Adipose tissue (tissue), 3 donors: Measurements from ENCODE around the gene SYNDIG1. TPM values are rescaled to one million over a fixed set of nuclear protein-coding genes. Genes with fewer than 3 reads are reported as not detected.

Source experiments
- H3K27ac ChIP-seq: one replicate; pipeline ENCODE4 v1.5.1; 2013; ENCODE audit warnings: low read depth, low read length
- WGBS, 3 donors: extraction: QIAGEN DNeasy Blood & Tissue Kit; methylation state at CpG; one replicate each; pipeline ENCODE4 v1.1.7; 2013; 5-methylcytosine and 5-hydroxymethylcytosine counted together
- polyA plus RNA-seq, 3 donors: library from polyadenylated mRNA; stranded (reverse); fragments of 200-250 nt; gene quantifications; one replicate each; pipeline ENCODE4 v1.2.3, GENCODE V29; 2013
- donor health status: healthy with polysubstance abuse.
- donor health status: Bipolar disorder and iron deficiency.
- donor health status: healthy.

SYNDIG1 gene
- polyA plus RNA-seq, 3 donors, result 0.07 to 0.10 TPM; not detected in 1

DNA sequence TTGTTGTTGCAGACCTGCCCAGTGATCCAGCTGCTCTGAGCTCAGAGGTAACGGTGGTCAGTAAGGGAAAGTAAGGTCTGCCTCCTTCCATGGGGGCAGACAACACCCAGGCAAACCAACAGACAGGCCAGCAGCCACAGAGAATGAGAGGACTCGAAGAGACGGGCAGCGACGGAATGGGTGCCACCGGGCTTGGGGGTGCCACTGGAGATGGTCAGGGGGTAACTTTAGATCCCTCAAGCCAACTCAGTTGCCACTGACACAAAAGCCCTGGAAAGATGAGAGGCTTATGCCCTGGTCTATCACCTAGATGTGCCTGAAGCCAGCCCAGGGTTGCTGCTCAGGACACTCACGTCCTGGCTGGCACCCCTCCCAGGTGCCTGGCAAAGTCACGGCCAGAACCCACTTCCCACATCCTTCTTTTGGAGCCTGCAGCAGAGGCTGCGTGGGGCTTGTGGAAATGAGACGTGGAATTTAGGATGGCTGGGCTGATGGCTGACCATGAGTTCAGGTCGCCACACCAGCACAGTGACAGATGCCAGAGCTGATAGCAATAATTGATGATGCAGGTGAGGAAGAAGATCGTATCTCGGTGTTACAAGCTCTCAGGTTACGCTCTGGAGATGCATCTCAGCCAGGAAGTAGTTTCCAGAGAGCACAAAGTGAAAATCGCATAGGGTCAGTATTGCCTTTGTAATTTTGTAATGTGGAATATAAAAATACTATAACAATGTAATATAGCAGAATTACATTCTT is 209.1 kb downstream of the SYNDIG1 start:
- WGBS, 3 donors, result 79 to 91% (median 81%) methylated on average over 15 of the region's 15 CpGs
- no peak overlapping the region for H3K27ac ChIP-seq

DNA sequence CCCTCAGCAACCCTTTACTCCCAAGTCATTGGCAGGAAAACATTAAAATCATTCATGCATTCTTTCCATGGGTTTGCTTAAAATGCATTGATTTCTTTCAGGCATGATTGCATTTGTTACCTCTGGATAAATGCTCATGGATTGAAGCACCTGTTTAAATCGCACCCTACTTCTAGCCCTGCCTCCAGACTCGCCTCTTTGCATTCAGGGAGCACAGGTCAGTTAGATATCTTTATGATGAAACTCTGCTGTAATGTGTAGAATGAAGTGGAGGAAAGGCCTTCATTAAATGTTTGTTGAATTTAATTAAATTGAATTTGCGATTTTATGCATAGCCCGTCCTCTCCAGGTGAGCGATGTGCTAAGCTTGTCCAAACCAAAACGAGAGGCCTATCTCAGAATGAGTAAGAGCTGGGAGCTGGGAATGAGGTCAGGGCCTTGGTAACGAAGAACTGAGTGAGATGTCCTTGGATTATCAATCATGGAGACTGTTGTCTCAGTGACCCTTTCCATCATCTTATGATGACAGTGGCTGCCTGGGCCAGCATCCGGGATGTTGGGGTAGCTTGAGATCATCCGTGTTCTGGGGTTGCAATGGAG is 210.1 kb downstream of the SYNDIG1 start:
- H3K27ac ChIP-seq, result no peak overlapping the region
- WGBS, 3 donors, result 80 to 87% (median 81%) methylated on average over 9 of the region's 9 CpGs

- WGBS, 3 donors, result 80 to 87% (median 85%) methylated on average over 14 of the region's 14 CpGs
- H3K27ac ChIP-seq, result no peak overlapping the region
These were observed 212.4 kb downstream of the SYNDIG1 start for GRCh38 chr20:24681634-24682495.

- H3K27ac ChIP-seq, result no peak overlapping the region
- 89 to 94% (median 90%) methylated on average over 5 of the region's 5 CpGs for WGBS, 3 donors
These were observed 213.1 kb downstream of the SYNDIG1 start for GRCh38 chr20:24682496-24682985.

GRCh38 chr20:24683676-24684075 is 214.2 kb downstream of the SYNDIG1 start:
- 60 to 70% (median 64%) methylated on average over 7 of the region's 7 CpGs for WGBS, 3 donors
- H3K27ac ChIP-seq, result no peak overlapping the region

- WGBS, 3 donors, result 45 to 70% (median 46%) methylated on average over 9 of the region's 9 CpGs
These were observed 215.0 kb downstream of the SYNDIG1 start for GRCh38 chr20:24684421-24684871.

DNA sequence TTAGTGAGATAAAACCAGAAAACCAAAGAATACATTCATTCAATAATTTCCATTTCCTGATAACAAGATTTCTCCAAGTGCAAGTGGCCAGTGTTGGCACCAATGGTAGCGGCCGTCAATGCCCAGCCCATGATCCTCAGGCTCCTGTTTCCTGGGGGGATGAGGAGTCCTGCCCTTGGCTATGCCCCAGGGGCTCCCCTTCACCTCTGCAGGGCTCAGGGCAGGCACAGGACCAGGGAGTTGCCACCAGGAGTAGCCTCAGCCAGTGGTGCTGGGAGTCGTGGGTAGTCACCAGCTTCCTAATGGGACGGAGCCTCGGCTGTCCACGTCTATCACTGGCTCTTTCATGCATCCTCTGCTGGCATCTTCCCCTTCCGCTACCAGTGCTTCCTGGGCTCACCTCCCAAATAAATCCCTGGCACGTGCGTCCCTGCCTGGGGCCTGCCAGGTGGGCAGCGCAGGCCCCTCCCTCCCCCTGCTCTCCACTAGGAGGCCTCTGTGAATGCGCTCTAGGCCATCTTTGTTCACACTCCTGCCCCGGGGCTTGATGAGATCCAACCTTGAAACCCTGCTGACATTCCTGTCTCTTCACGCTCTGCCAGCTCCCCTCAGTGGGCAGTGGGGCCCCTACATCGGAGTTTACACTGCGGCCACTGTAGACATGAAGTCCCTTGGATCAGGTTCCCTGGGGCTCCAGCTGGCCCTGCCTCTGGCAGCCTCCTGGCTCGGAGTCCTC is 215.7 kb downstream of the SYNDIG1 start:
- H3K27ac ChIP-seq, result no peak overlapping the region
- WGBS, 3 donors, result 83 to 87% (median 85%) methylated on average over 16 of the region's 16 CpGs

More at GRCh38 chr20:24684421-24684871, 215.0 kb downstream of the SYNDIG1 start:
- no peak overlapping the region for H3K27ac ChIP-seq

DNA sequence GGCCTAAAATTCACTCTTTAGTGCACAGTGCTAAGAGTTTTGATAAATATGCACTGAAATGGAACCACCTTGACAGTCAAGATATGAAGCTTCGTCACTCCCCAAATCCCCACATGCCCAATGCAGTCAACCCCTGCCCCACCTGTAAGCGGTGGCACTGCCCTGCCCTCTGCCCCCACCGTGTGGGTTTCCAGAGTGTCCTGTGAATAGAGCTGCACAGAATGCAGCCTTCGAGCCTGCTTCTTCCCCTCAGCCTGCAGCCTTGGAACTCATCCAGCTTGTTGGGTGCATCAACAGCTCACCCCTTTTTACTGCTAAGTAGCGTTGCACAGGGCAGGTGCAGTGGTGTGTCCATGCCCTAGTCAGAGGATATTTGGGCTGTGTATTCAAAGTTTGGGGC is 216.3 kb downstream of the SYNDIG1 start:
- WGBS, 3 donors, result 69 to 84% (median 75%) methylated on average over 5 of the region's 5 CpGs
- no peak overlapping the region for H3K27ac ChIP-seq

GRCh38 chr20:24686156-24686555 is 216.7 kb downstream of the SYNDIG1 start:
- 80 to 84% (median 82%) methylated on average over 7 of the region's 7 CpGs for WGBS, 3 donors

DNA sequence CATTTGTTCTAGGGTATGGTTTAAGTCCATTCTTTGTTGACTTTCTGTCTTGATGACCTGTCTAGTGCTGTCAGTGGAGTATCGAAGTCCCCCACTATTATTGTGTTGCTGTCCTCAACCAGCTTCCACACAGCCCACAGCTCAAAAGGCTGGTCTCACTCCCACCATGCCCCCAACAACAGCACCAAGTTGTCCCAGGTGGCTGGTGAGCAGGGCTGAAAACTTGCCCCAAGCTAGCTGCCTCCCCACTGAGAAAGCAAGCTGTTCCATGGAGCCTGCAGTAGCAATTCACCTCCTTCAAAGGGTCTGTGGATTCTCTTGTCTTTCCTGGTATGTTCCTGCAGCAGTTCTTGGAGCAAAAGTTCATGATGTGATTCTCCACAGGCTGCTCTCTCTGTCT is 221.0 kb downstream of the SYNDIG1 start:
- WGBS, 3 donors, result 69 to 88% (median 85%) methylated on average over 1 of the region's 1 CpG

More at GRCh38 chr20:24686156-24686555, 216.7 kb downstream of the SYNDIG1 start:
- H3K27ac ChIP-seq, result no peak overlapping the region

GRCh38 chr20:24691901-24692351 is 222.5 kb downstream of the SYNDIG1 start:
- no peak overlapping the region for H3K27ac ChIP-seq
- WGBS, 3 donors, result 88 to 95% (median 89%) methylated on average over 4 of the region's 4 CpGs

More for the DNA sequence above, 221.0 kb downstream of the SYNDIG1 start:
- H3K27ac ChIP-seq, result no peak overlapping the region

- no peak overlapping the region for H3K27ac ChIP-seq
- 80 to 90% (median 85%) methylated on average over 14 of the region's 14 CpGs for WGBS, 3 donors
These were observed 223.2 kb downstream of the SYNDIG1 start for GRCh38 chr20:24692446-24693200.

GRCh38 chr20:24693466-24694156 is 224.2 kb downstream of the SYNDIG1 start:
- WGBS, 3 donors, result 81 to 91% (median 87%) methylated on average over 9 of the region's 9 CpGs

DNA sequence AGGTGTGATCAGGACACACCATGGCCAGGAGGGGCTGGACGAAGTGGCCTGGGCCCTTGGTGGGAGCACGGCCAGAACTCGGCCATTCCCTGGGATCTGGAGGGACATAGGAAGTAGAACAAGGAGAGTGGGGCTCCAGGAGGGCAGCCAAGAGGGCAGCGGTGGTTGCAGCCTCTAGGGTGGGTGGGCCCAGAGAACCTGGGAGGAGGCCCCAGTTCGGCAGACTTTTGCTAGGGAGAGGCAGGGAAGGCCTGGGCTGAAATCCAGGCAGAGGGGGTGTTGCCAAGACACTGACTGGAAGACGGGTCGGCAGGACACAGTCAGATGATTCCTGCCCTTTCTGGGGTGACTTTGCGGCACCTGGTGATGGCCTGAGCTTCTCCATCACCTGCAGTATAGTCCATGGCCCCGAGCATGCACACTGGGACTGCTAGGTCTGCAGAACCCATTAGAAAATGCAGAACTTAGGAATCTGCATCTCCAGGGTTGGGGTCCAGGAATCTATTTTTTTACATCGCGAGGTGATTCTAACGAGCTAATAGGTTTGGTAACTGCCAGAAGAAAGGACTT is 224.8 kb downstream of the SYNDIG1 start:
- WGBS, 3 donors, result 54 to 78% (median 70%) methylated on average over 12 of the region's 12 CpGs
- no peak overlapping the region for H3K27ac ChIP-seq

More at GRCh38 chr20:24693466-24694156, 224.2 kb downstream of the SYNDIG1 start:
- no peak overlapping the region for H3K27ac ChIP-seq

DNA sequence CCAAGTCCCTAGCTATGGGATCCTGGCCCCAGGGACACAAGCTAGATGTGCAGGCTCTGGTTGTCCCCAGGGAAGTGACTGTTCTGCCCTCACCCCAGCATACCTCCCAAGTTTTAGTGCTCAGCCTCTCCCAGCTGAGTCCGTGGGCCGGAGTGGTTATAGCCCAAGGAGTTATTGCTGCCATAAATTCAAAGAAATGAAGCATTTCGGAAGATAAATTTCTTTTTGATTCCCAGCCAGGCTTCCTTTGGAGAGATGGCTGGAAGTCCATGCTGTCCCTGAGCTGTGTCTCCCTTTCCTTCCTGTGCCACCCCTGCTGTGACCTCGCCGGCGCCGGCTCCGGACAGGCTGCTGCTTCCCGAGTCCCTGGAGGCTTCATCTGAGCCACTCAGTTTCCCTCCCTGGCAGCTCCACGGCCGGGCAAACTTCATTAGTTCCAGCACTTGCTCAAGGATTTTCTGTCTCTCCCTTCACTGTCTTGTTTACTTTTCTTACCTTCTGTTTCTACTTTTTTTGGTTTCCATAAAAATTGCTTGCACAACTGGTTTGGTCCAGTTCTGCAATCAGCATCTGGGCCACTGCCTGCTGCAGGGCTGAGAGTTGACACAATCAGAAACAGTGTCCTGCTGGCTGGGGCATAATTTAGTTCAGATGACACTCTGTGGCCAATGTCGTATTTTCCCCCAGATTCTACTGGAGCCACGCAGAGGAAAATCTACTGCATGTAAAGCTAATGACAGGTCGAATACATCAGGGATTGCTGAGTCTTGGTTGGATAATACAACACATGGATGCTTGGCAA is 225.5 kb downstream of the SYNDIG1 start:
- no peak overlapping the region for H3K27ac ChIP-seq
- 41 to 53% (median 46%) methylated on average over 14 of the region's 14 CpGs for WGBS, 3 donors
